ENCODE data around the gene DHRS1.

DHRS1 gene

DNA sequence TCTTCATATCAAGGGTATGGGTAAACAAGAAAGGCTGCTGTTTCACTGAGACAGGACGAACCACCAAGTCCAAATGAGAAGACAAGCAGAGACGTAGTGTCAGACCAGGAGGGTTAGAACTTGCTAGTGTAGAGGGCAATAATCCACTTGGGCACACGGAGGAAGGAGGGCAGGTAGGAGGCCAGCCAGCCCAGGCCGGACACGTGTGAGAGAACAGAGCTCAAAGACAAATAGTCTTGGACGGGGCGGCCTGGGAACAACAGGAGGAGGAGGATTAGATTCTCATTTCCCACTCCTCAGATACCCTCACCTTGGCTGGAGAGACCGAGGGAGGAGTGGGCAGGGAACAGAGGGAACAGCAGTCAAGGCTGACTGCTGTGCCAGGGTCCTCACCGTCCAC is 8.8 kb downstream of the DHRS1 start:
- DNase-seq (ENCODE audit: low read depth) = no peak
- TF ChIP-seq, protein P1, sequence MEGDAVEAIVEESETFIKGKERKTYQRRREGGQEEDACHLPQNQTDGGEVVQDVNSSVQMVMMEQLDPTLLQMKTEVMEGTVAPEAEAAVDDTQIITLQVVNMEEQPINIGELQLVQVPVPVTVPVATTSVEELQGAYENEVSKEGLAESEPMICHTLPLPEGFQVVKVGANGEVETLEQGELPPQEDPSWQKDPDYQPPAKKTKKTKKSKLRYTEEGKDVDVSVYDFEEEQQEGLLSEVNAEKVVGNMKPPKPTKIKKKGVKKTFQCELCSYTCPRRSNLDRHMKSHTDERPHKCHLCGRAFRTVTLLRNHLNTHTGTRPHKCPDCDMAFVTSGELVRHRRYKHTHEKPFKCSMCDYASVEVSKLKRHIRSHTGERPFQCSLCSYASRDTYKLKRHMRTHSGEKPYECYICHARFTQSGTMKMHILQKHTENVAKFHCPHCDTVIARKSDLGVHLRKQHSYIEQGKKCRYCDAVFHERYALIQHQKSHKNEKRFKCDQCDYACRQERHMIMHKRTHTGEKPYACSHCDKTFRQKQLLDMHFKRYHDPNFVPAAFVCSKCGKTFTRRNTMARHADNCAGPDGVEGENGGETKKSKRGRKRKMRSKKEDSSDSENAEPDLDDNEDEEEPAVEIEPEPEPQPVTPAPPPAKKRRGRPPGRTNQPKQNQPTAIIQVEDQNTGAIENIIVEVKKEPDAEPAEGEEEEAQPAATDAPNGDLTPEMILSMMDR (IDR thresholded peaks at IDR 0.05; ENCODE audit: insufficient read depth, low read depth, low read length, missing control alignments) = no peak
- H3K4me3 ChIP-seq (ENCODE audit: low read length) = no peak overlapping the region

DNA sequence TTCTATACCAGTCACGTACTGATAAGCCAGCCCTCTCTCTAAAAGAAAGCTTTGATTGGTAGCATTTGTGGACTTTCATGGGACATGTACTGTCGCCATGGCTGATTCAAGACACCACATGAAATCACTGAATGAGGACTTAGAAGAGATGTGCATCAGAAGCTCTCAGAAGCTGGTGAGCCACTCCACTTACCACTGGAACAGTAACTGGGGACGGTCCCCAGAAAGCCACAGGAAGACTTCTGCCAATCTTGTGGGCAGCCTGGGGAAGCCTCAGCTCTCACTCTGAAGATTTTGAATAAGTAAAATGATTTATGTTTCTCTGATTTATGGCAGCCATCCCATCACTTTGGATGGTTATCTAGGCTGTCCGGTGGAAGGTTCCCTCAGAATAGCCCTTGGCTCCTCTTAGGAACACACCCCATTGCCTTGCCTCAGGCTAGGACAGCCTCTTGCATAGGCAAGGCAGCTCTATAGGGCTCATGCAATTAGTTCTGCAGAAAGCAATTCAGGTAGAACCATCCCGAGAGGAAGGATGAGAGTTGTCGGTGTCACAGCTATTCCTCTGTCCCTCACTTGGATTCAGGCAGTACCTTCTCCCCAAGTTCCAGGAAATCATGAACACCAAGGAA is 9.8 kb downstream of the DHRS1 start:
- DNase-seq (ENCODE audit: low read depth) = no peak
- TF ChIP-seq, protein P1 (IDR thresholded peaks at IDR 0.05; ENCODE audit: insufficient read depth, low read depth, low read length, missing control alignments) = no peak
- no peak overlapping the region for H3K4me3 ChIP-seq (ENCODE audit: low read length)

DNA sequence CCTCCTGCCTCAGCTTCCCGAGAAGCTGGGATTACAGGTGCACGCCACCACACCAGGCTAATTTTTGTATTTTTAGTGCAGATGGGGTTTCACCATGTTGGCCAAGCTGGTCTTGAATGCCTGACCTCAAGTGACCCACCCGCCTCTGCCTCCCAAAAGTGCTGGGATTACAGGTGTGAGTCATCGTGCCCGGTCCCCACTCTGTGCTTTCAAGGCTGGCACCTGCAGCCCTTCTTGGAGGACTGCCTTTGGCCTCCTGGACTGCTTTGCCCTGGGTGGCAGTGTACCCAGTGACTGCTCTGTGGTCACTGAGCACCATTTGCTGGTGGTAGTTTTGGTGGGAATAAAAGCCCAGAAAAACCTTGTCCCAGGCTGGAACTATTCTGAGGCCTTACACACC is 12.6 kb downstream of the DHRS1 start:
- no peak for DNase-seq (ENCODE audit: low read depth)
- no peak overlapping the region for H3K4me3 ChIP-seq (ENCODE audit: low read length)
- TF ChIP-seq, protein P1 (IDR thresholded peaks at IDR 0.05; ENCODE audit: insufficient read depth, low read depth, low read length, missing control alignments) = no peak

DNA sequence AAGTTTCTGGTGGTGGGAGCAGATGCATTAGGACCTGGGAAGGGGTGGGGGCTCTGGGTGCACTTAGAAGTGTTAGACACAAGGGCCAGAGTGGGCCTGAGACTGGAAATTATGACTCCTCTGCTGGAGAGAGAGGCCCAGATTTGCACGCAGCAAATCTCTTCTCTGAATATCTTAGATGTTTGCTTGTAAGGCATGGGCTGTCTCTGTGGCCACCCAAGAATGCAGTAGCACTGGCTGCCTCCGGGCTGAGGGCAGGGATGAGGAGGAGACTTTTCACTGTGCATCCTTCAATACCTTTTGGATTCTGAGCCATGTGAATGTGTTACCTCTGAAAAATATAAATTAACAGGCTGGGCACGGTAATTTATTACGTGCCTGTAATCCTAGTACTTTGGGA is 14.2 kb downstream of the DHRS1 start:
- peak; percentile 47 for DNase-seq (ENCODE audit: low read depth)
- no peak overlapping the region for H3K4me3 ChIP-seq (ENCODE audit: low read length)
- TF ChIP-seq, protein P1 (IDR thresholded peaks at IDR 0.05; ENCODE audit: insufficient read depth, low read depth, low read length, missing control alignments) = peak; percentile 6

DNA sequence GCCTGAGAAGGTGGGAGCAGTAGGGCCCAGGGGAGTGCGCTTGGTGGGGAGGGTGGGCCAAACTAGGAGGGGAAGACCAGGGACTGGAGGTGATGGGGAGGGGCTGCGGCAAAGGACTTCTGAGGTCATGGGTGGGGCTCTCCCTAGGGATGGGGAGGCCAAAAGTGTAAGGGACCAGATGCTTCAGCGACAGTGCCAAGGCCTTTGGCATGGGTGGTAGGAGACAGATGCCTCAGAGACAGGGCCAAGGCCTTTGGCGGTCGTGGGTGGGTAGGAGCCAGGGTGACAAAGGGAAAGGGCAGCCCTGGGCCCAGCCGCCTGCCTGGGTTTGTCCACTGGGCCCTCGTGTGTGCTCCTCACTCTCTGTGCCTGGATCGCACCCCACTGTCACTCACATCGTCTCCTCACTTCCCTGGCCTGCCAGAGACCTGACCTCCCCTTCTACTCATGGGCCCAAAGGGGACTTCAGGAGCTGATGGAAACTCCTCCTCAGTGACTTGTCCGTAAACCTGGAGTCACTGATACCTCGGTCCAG is 15.0 kb downstream of the DHRS1 start:
- no peak overlapping the region for H3K4me3 ChIP-seq (ENCODE audit: low read length)
- no peak for DNase-seq (ENCODE audit: low read depth)

DNA sequence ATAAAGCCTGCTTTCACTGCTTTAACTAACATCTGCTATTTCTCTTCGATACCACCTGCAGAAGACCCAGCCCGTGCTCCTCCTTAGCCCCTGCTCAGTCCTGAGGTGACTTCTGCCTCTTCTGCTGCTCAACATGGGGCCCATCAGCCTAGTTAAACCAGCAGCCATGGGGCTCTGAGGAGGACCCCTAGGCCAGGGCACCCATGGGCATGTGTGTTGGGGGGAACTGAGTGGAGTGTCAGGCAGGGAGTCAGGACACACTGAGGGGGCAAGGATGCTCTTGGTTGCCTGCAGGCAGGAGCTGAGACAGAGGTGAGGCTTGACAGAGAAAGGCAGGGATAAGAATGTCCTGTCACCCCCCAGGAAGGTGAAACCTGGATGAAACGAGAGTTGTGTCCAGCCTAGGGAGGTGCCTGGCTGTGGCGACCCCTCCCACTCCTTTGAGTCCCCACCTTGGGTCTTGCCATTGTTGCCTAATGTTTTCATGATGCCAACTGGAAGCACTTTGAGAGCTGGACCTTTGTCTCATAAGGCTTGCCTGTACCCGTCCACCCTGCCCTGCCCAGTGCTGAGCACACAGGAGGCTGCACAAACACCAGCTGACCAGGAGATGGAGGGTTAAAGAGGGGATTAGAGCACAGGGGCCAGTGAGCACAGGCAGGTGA is 15.7 kb downstream of the DHRS1 start:
- no peak overlapping the region for H3K4me3 ChIP-seq (ENCODE audit: low read length)
- DNase-seq (ENCODE audit: low read depth) = peak; percentile 60
- TF ChIP-seq, protein P1 (IDR thresholded peaks at IDR 0.05; ENCODE audit: insufficient read depth, low read depth, low read length, missing control alignments) = no peak

More for the DNA sequence above, 15.0 kb downstream of the DHRS1 start:
- TF ChIP-seq, protein P1 (IDR thresholded peaks at IDR 0.05; ENCODE audit: insufficient read depth, low read depth, low read length, missing control alignments) = no peak
